HEK293 (cell line): ENCODE results near the gene ITIH3.

Experiments
- KLF16 ChIP-seq: fragments of 450-650 bp; formaldehyde crosslinking; IDR thresholded peaks from 2 replicates; pipeline ENCODE4 v1.5.1; 2017; ENCODE audit warnings: missing biosample characterization, missing genetic modification characterization
- TF ChIP-seq, protein P1 (sequence below): fragments of 450-650 bp; formaldehyde crosslinking; IDR thresholded peaks from 2 replicates; pipeline ENCODE4 v1.5.1; 2016; ENCODE audit warnings: missing biosample characterization, missing genetic modification characterization
- TF ChIP-seq, protein P2 (sequence below): fragments of 450-650 bp; formaldehyde crosslinking; IDR thresholded peaks from 2 replicates; pipeline ENCODE4 v1.5.1; 2016; ENCODE audit warnings: missing biosample characterization, missing genetic modification characterization, low read depth
- TF ChIP-seq, protein P3 (sequence below): fragments of 450-650 bp; formaldehyde crosslinking; IDR thresholded peaks from 2 replicates; pipeline ENCODE4 v1.5.1; 2016; ENCODE audit warnings: missing biosample characterization, missing genetic modification characterization

DNA sequence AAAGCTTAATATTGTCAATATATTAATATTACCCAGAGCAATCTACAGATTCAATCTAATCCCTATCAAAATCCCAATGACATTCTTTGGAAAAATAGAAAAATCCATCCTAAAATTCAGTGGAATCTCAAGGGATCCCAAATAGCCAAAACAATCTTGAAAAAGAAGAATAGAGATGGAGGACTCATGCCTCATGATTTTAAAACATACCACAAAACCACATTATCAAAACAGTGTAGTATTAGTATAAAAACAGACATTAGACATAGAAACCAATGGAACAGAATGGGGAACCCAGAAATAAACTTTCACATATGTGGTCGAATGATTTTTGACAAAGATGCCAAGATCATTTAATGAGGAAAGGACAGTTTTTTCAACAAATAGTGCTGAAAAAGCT, 38.5 kb upstream of the ITIH3 start:
- TF ChIP-seq KLF16 (tag by site-specific recombination), result no peak
- TF ChIP-seq, protein P1, sequence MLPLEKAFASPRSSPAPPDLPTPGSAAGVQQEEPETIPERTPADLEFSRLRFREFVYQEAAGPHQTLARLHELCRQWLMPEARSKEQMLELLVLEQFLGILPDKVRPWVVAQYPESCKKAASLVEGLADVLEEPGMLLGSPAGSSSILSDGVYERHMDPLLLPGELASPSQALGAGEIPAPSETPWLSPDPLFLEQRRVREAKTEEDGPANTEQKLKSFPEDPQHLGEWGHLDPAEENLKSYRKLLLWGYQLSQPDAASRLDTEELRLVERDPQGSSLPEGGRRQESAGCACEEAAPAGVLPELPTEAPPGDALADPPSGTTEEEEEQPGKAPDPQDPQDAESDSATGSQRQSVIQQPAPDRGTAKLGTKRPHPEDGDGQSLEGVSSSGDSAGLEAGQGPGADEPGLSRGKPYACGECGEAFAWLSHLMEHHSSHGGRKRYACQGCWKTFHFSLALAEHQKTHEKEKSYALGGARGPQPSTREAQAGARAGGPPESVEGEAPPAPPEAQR (tag by site-specific recombination), result no peak
- TF ChIP-seq, protein P2, sequence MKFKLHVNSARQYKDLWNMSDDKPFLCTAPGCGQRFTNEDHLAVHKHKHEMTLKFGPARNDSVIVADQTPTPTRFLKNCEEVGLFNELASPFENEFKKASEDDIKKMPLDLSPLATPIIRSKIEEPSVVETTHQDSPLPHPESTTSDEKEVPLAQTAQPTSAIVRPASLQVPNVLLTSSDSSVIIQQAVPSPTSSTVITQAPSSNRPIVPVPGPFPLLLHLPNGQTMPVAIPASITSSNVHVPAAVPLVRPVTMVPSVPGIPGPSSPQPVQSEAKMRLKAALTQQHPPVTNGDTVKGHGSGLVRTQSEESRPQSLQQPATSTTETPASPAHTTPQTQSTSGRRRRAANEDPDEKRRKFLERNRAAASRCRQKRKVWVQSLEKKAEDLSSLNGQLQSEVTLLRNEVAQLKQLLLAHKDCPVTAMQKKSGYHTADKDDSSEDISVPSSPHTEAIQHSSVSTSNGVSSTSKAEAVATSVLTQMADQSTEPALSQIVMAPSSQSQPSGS (tag by site-specific recombination), result no peak
- TF ChIP-seq, protein P3, sequence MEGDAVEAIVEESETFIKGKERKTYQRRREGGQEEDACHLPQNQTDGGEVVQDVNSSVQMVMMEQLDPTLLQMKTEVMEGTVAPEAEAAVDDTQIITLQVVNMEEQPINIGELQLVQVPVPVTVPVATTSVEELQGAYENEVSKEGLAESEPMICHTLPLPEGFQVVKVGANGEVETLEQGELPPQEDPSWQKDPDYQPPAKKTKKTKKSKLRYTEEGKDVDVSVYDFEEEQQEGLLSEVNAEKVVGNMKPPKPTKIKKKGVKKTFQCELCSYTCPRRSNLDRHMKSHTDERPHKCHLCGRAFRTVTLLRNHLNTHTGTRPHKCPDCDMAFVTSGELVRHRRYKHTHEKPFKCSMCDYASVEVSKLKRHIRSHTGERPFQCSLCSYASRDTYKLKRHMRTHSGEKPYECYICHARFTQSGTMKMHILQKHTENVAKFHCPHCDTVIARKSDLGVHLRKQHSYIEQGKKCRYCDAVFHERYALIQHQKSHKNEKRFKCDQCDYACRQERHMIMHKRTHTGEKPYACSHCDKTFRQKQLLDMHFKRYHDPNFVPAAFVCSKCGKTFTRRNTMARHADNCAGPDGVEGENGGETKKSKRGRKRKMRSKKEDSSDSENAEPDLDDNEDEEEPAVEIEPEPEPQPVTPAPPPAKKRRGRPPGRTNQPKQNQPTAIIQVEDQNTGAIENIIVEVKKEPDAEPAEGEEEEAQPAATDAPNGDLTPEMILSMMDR (tag by site-specific recombination), result no peak
